ENCODE results near the gene FAM13C.

GRCh38 chr10:59372543-59372942, 10.2 kb upstream of the FAM13C start:
- TF ChIP-seq CTCF (IDR thresholded peaks at IDR 0.05 in 8 of 11, conservative IDR thresholded peaks at IDR 0.05 in 3 of 11) (no peak), POLR2A (IDR thresholded peaks at IDR 0.05) (no peak), POLR2AphosphoS5 (IDR thresholded peaks at IDR 0.05) (no peak)

All from spleen (tissue), 7 donors.